EH (cell line): ENCODE measurements around the gene IGF1R.
"Not testable (repeated sequence)": the region's sequence is repeated elsewhere in the genome, so short reads cannot be mapped to it uniquely, and the experiment has no call there.

Experiments
- DNase-seq: peaks from one replicate; pipeline ENCODE4 v3.0.0-alpha.2; 2015; ENCODE audit warnings: low read depth

IGF1R gene

GRCh38 chr15:98964466-98965133 is 316.3 kb downstream of the IGF1R start:
- no peak for DNase-seq

GRCh38 chr15:98965134-98965491 is 316.8 kb downstream of the IGF1R start:
- DNase-seq = not testable (repeated sequence)

- DNase-seq = no peak
Measured at GRCh38 chr15:98965597-98965996, 317.3 kb downstream of the IGF1R start.

GRCh38 chr15:98966091-98966787 is 317.9 kb downstream of the IGF1R start:
- DNase-seq = peak; percentile 65

GRCh38 chr15:98967096-98967495 is 318.8 kb downstream of the IGF1R start:
- no peak for DNase-seq

- no peak for DNase-seq
Measured at GRCh38 chr15:98967916-98968315, 319.6 kb downstream of the IGF1R start.

- DNase-seq = no peak
Measured at GRCh38 chr15:98968576-98968975, 320.2 kb downstream of the IGF1R start.

GRCh38 chr15:98969126-98969735 is 320.9 kb downstream of the IGF1R start:
- DNase-seq = no peak

GRCh38 chr15:98970799-98971198 is 322.5 kb downstream of the IGF1R start:
- no peak for DNase-seq

- no peak for DNase-seq
Measured at GRCh38 chr15:98976500-98976899, 328.2 kb downstream of the IGF1R start.

- DNase-seq = no peak
Measured at GRCh38 chr15:98977441-98977840, 329.1 kb downstream of the IGF1R start.

GRCh38 chr15:98978153-98978552 is 329.8 kb downstream of the IGF1R start:
- no peak for DNase-seq

GRCh38 chr15:98980899-98981228 is 332.5 kb downstream of the IGF1R start:
- DNase-seq = no peak

GRCh38 chr15:98981851-98982722 is 333.7 kb downstream of the IGF1R start:
- DNase-seq = peak; percentile 63

- peak; percentile 89 for DNase-seq
Measured at GRCh38 chr15:98983334-98983733, 335.0 kb downstream of the IGF1R start.

GRCh38 chr15:98986281-98986680 is 337.9 kb downstream of the IGF1R start:
- DNase-seq = no peak

GRCh38 chr15:98994892-98995291 is 346.6 kb downstream of the IGF1R start:
- DNase-seq = no peak

- DNase-seq = no peak
Measured at GRCh38 chr15:98996169-98996568, 347.8 kb downstream of the IGF1R start.

GRCh38 chr15:98996624-98997023 is 348.3 kb downstream of the IGF1R start:
- DNase-seq = no peak

GRCh38 chr15:98997312-98997711 is 349.0 kb downstream of the IGF1R start:
- DNase-seq = no peak

GRCh38 chr15:98997755-98998154 is 349.4 kb downstream of the IGF1R start:
- DNase-seq = no peak

- DNase-seq = no peak
Measured at GRCh38 chr15:98998279-98998678, 349.9 kb downstream of the IGF1R start.

- no peak for DNase-seq
Measured at GRCh38 chr15:98999233-98999632, 350.9 kb downstream of the IGF1R start.
